Measurements from ENCODE around the gene TCL1B.

GRCh38 chr14:95660651-95661515, 25.3 kb upstream of the TCL1B start:
- TF ChIP-seq EZH2 (conservative IDR thresholded peaks at IDR 0.05; ENCODE audit: low read depth, low read length) (no peak), ZNF7 (CRISPR knock-in tag; IDR thresholded peaks at IDR 0.05) (no peak), SKIL (CRISPR knock-in tag; IDR thresholded peaks at IDR 0.05; ENCODE audit: borderline replicate concordance) (no peak), CTCF (CRISPR knock-in tag; IDR thresholded peaks at IDR 0.05) (no peak), HNRNPL (IDR thresholded peaks at IDR 0.05; ENCODE audit: low read depth, low read length) (no peak), CEBPZ (IDR thresholded peaks at IDR 0.05; ENCODE audit: low read length) (no peak), ZNF557 (CRISPR knock-in tag; IDR thresholded peaks at IDR 0.05) (no peak), NFE2 (CRISPR knock-in tag; IDR thresholded peaks at IDR 0.05) (no peak), ZKSCAN5 (CRISPR knock-in tag; IDR thresholded peaks at IDR 0.05) (no peak), CHD4 (IDR thresholded peaks at IDR 0.05; ENCODE audit: borderline replicate concordance, low read length) (no peak), NCOA1 (CRISPR knock-in tag; IDR thresholded peaks at IDR 0.05) (no peak), KLF15 (CRISPR knock-in tag; IDR thresholded peaks at IDR 0.05; ENCODE audit: borderline replicate concordance) (no peak), SMAD1 (CRISPR knock-in tag; IDR thresholded peaks at IDR 0.05; ENCODE audit: borderline replicate concordance, low read depth) (no peak)
